ENCODE data around the gene PIM2. TPM values are rescaled to one million over a fixed set of nuclear protein-coding genes. Genes with fewer than 3 reads are reported as not detected.
A peak's percentile ranks its signal among the peaks of the same experiment; 100 is the strongest.

The PIM2 gene
- polyA plus RNA-seq, 4 donors: 2.9 to 35.1 (median 9.8) TPM

DNA sequence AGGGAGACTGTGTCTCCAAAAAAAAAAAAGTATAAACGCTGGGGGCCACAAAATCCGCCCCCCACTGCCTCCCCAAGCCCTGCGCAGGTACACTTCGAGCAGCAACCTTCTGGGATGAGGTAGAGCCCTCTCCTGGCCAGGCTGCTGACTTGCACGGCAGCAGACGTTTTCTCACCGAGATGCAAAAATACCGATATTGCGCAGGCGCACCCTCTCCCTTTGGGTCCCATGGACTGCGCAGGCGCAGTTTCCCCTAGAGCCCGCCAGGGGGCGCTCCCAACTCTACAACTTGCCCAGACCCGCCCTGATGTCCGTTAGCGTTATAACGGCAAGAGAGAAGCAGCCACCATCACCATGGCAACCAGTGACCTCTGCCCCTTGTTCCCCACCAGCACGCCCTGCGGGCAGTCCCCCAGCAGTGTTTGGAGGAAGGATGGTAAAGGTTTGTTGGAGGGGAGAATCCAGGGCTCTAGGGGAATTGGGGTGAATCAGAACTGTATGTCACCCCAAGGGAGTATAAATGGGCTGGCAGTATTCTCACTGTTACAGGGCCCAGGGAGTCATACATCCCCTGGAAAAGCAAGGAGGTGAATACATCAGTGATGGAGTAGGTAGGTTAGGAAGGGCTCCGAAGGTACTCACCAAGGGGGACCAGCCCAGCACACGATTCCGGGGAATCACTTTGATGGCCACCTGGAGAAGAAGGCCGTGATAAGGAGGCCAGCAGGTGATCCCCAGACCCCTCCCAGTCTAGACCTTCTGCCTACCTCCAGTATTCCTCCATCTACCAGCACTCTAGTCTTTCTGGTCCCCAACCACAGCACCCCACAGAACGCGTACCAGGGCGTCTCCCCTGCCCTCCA, 1.5 kb downstream of the PIM2 start:
- DNase-seq: peak; percentile 90 to 91
- H3K4me1 ChIP-seq (ENCODE audit: control insufficient read depth in 3 of 3, insufficient read depth in 2 of 3, low read depth in 1 of 3, low read length in 2 of 3): peaks cover 0 to 18% (median 0%) of the 10 kb centered on the region in 3 donors
- no peaks in the 10 kb centered on the region for H3K9me3 ChIP-seq (ENCODE audit: control insufficient read depth in 2 of 2, insufficient read depth in 1 of 2, low read depth in 1 of 2, low read length in 1 of 2)
- peak overlapping the region in 1 of 3 donors; percentile 82 for H3K27ac ChIP-seq (ENCODE audit: low read depth in 1 of 3, low read length in 2 of 3)
- peak overlapping the region; percentile 56 to 79 (median 78) for H3K4me3 ChIP-seq (ENCODE audit: low read depth in 1 of 3, low read length in 3 of 3)
- peaks cover 0 to 34% (median 5%) of the 10 kb centered on the region in 3 donors for H3K36me3 ChIP-seq (ENCODE audit: control insufficient read depth in 3 of 3, insufficient read depth in 2 of 3, low read depth in 1 of 3, low read length in 3 of 3)
- 9 to 38% (median 14%) methylated on average over 24 to 27 of the region's 27 CpGs for WGBS, 3 donors
- H3K27me3 ChIP-seq (ENCODE audit: control insufficient read depth in 3 of 3, insufficient read depth in 3 of 3, low read length in 3 of 3): no peaks in the 10 kb centered on the region
- no peak for FAIRE-seq

- 88 to 90% (median 88%) methylated on average over 13 of the region's 13 CpGs for WGBS, 3 donors
- no peak for FAIRE-seq
Observed at GRCh38 chrX:48914593-48915493, 4.0 kb downstream of the PIM2 start.

GRCh38 chrX:48913605-48914366, 5.0 kb downstream of the PIM2 start:
- WGBS, 3 donors: 84 to 90% (median 89%) methylated on average over 3 to 5 of the region's 5 CpGs
- Histone ChIP-seq H3K4me1 (ENCODE audit: control insufficient read depth in 3 of 3, insufficient read depth in 2 of 3, low read depth in 1 of 3, low read length in 2 of 3) (peaks cover 0 to 11% (median 0%) of the 10 kb centered on the region in 3 donors), H3K9me3 (ENCODE audit: control insufficient read depth in 2 of 2, insufficient read depth in 1 of 2, low read depth in 1 of 2, low read length in 1 of 2) (no peaks in the 10 kb centered on the region), H3K27ac (ENCODE audit: low read depth in 1 of 3, low read length in 2 of 3) (peak overlapping the region in 2 of 3 donors; percentile 0 to 58), H3K36me3 (ENCODE audit: control insufficient read depth in 3 of 3, insufficient read depth in 2 of 3, low read depth in 1 of 3, low read length in 3 of 3) (peaks cover 0 to 28% (median 5%) of the 10 kb centered on the region in 3 donors), H3K4me3 (ENCODE audit: low read depth in 1 of 3, low read length in 3 of 3) (no peak overlapping the region), H3K27me3 (ENCODE audit: control insufficient read depth in 3 of 3, insufficient read depth in 3 of 3, low read length in 3 of 3) (no peaks in the 10 kb centered on the region)
- no peak for FAIRE-seq
- DNase-seq: no peak

More at GRCh38 chrX:48914593-48915493, 4.0 kb downstream of the PIM2 start:
- peaks cover 0 to 23% (median 5%) of the 10 kb centered on the region in 3 donors for H3K36me3 ChIP-seq (ENCODE audit: control insufficient read depth in 3 of 3, insufficient read depth in 2 of 3, low read depth in 1 of 3, low read length in 3 of 3)
- H3K4me1 ChIP-seq (ENCODE audit: control insufficient read depth in 3 of 3, insufficient read depth in 2 of 3, low read depth in 1 of 3, low read length in 2 of 3): peaks cover 0 to 15% (median 0%) of the 10 kb centered on the region in 3 donors
- DNase-seq: no peak
- no peak overlapping the region for H3K4me3 ChIP-seq (ENCODE audit: low read depth in 1 of 3, low read length in 3 of 3)
- no peaks in the 10 kb centered on the region for H3K9me3 ChIP-seq (ENCODE audit: control insufficient read depth in 2 of 2, insufficient read depth in 1 of 2, low read depth in 1 of 2, low read length in 1 of 2)
- no peaks in the 10 kb centered on the region for H3K27me3 ChIP-seq (ENCODE audit: control insufficient read depth in 3 of 3, insufficient read depth in 3 of 3, low read length in 3 of 3)
- no peak overlapping the region for H3K27ac ChIP-seq (ENCODE audit: low read depth in 1 of 3, low read length in 2 of 3)

GRCh38 chrX:48911412-48912182, 7.2 kb downstream of the PIM2 start, which contains the start of gene SLC35A2:
Gene SLC35A2, minus strand, starts transcription at chrX:48911646. Its CDS starts 10 bp downstream, at chrX:48911636.
- H3K9me3 ChIP-seq (ENCODE audit: control insufficient read depth in 2 of 2, insufficient read depth in 1 of 2, low read depth in 1 of 2, low read length in 1 of 2): no peaks in the 10 kb centered on the region
- H3K36me3 ChIP-seq (ENCODE audit: control insufficient read depth in 3 of 3, insufficient read depth in 2 of 3, low read depth in 1 of 3, low read length in 3 of 3): peaks cover 0 to 37% (median 5%) of the 10 kb centered on the region in 3 donors
- no peaks in the 10 kb centered on the region for H3K27me3 ChIP-seq (ENCODE audit: control insufficient read depth in 3 of 3, insufficient read depth in 3 of 3, low read length in 3 of 3)
- H3K4me3 ChIP-seq (ENCODE audit: low read depth in 1 of 3, low read length in 3 of 3): peak within 1 kb of the TSS; percentile 43 to 91 (median 75)
- FAIRE-seq: peak; percentile 85
- H3K4me1 ChIP-seq (ENCODE audit: control insufficient read depth in 3 of 3, insufficient read depth in 2 of 3, low read depth in 1 of 3, low read length in 2 of 3): peaks cover 0 to 7% (median 0%) of the 10 kb centered on the region in 3 donors
- peak within 1 kb of the TSS; percentile 74 to 99 (median 88) for H3K27ac ChIP-seq (ENCODE audit: low read depth in 1 of 3, low read length in 2 of 3)
- 0 to 36% (median 15%) methylated on average over 35 to 60 of the region's 60 CpGs for WGBS, 3 donors
- DNase-seq: peak; percentile 89 to 92

GRCh38 chrX:48910926-48911411, 7.9 kb downstream of the PIM2 start:
- no peak for DNase-seq
- H3K36me3 ChIP-seq (ENCODE audit: control insufficient read depth in 3 of 3, insufficient read depth in 2 of 3, low read depth in 1 of 3, low read length in 3 of 3): peaks cover 0 to 40% (median 5%) of the 10 kb centered on the region in 3 donors
- H3K27ac ChIP-seq (ENCODE audit: low read depth in 1 of 3, low read length in 2 of 3): peak overlapping the region; percentile 66 to 99 (median 88)
- no peaks in the 10 kb centered on the region for H3K9me3 ChIP-seq (ENCODE audit: control insufficient read depth in 2 of 2, insufficient read depth in 1 of 2, low read depth in 1 of 2, low read length in 1 of 2)
- no peaks in the 10 kb centered on the region for H3K27me3 ChIP-seq (ENCODE audit: control insufficient read depth in 3 of 3, insufficient read depth in 3 of 3, low read length in 3 of 3)
- 1 to 34% (median 7%) methylated on average over 12 of the region's 12 CpGs for WGBS, 3 donors
- FAIRE-seq: no peak
- peak overlapping the region; percentile 43 to 91 (median 75) for H3K4me3 ChIP-seq (ENCODE audit: low read depth in 1 of 3, low read length in 3 of 3)
- H3K4me1 ChIP-seq (ENCODE audit: control insufficient read depth in 3 of 3, insufficient read depth in 2 of 3, low read depth in 1 of 3, low read length in 2 of 3): peaks cover 0 to 7% (median 0%) of the 10 kb centered on the region in 3 donors

- DNase-seq (no peak), FAIRE-seq (no peak)
- Histone ChIP-seq H3K27ac (ENCODE audit: low read depth in 1 of 3, low read length in 2 of 3) (no peak overlapping the region), H3K4me1 (ENCODE audit: control insufficient read depth in 3 of 3, insufficient read depth in 2 of 3, low read depth in 1 of 3, low read length in 2 of 3) (peaks cover 0 to 7% (median 0%) of the 10 kb centered on the region in 3 donors), H3K27me3 (ENCODE audit: control insufficient read depth in 3 of 3, insufficient read depth in 3 of 3, low read length in 3 of 3) (no peaks in the 10 kb centered on the region), H3K9me3 (ENCODE audit: control insufficient read depth in 2 of 2, insufficient read depth in 1 of 2, low read depth in 1 of 2, low read length in 1 of 2) (no peaks in the 10 kb centered on the region), H3K4me3 (ENCODE audit: low read depth in 1 of 3, low read length in 3 of 3) (no peak overlapping the region), H3K36me3 (ENCODE audit: control insufficient read depth in 3 of 3, insufficient read depth in 2 of 3, low read depth in 1 of 3, low read length in 3 of 3) (peaks cover 0 to 39% (median 5%) of the 10 kb centered on the region in 3 donors)
- 91 to 96% (median 92%) methylated on average over 13 to 17 of the region's 17 CpGs for WGBS, 3 donors
Observed at GRCh38 chrX:48909703-48910294, 9.0 kb downstream of the PIM2 start.

- H3K27me3 ChIP-seq (ENCODE audit: control insufficient read depth in 3 of 3, insufficient read depth in 3 of 3, low read length in 3 of 3): no peaks in the 10 kb centered on the region
- peaks cover 0 to 40% (median 0%) of the 10 kb centered on the region in 3 donors for H3K36me3 ChIP-seq (ENCODE audit: control insufficient read depth in 3 of 3, insufficient read depth in 2 of 3, low read depth in 1 of 3, low read length in 3 of 3)
- FAIRE-seq: no peak
- H3K9me3 ChIP-seq (ENCODE audit: control insufficient read depth in 2 of 2, insufficient read depth in 1 of 2, low read depth in 1 of 2, low read length in 1 of 2): no peaks in the 10 kb centered on the region
- H3K4me1 ChIP-seq (ENCODE audit: control insufficient read depth in 3 of 3, insufficient read depth in 2 of 3, low read depth in 1 of 3, low read length in 2 of 3): peaks cover 0 to 7% (median 0%) of the 10 kb centered on the region in 3 donors
- H3K27ac ChIP-seq (ENCODE audit: low read depth in 1 of 3, low read length in 2 of 3): no peak overlapping the region
- no peak overlapping the region for H3K4me3 ChIP-seq (ENCODE audit: low read depth in 1 of 3, low read length in 3 of 3)
- 42 to 73% (median 67%) methylated on average over 1 of the region's 1 CpG for WGBS, 3 donors
- no peak for DNase-seq
Observed at GRCh38 chrX:48908600-48908999, 10.2 kb downstream of the PIM2 start.

All from small intestine (tissue), 7 donors.